Right cardiac atrium (tissue), 5 donors: ENCODE results near the gene PCSK4. TPM values are rescaled to one million over a fixed set of nuclear protein-coding genes. Genes with fewer than 3 reads are reported as not detected.
A peak's percentile ranks its signal among the peaks of the same experiment; 100 is the strongest.
"Not testable (repeated sequence)": the region's sequence is repeated elsewhere in the genome, so short reads cannot be mapped to it uniquely, and the experiment has no call there.

Source experiments
- ATAC-seq, 2 donors: fragments of 200-7000 bp; cut with Tn5 transposase; one replicate each; pipeline versions ENCODE4 v1.8.0 to v1.9.1; 2020; ENCODE audit warnings: moderate library complexity in 2 of 2, mild to moderate bottlenecking in 1 of 2
- DNase-seq, 3 donors: peaks; one replicate each; pipeline ENCODE4 v3.0.0-alpha.2; 2020
- H3K27ac ChIP-seq: one replicate; pipeline ENCODE4 v1.5.1; 2013; ENCODE audit warnings: mild to moderate bottlenecking, low read length, control low read depth, moderate library complexity
- H3K27me3 ChIP-seq: one replicate; pipeline ENCODE4 v1.6.1; 2013; ENCODE audit not compliant: control insufficient read depth, insufficient read depth
- H3K4me1 ChIP-seq: one replicate; pipeline ENCODE4 v1.6.1; 2013; ENCODE audit warnings: low read length; ENCODE audit not compliant: control insufficient read depth, insufficient read depth
- H3K4me3 ChIP-seq: one replicate; pipeline ENCODE4 v1.5.1; 2013; ENCODE audit warnings: low read length, control low read depth
- H3K9me3 ChIP-seq: one replicate; pipeline ENCODE4 v1.6.1; 2013; ENCODE audit warnings: low read length; ENCODE audit not compliant: control insufficient read depth
- WGBS: extraction: QIAGEN DNeasy Blood & Tissue Kit; methylation state at CpG from one replicate; pipeline ENCODE4 v1.1.7; 2013; 5-methylcytosine and 5-hydroxymethylcytosine counted together
- intact Hi-C, 4 donors: fragments of 100-400 bp; cut with DNase I; formaldehyde crosslinking; loops; one replicate each; pipeline versions ENCODE4 v1.11.0 to v1.14.0; 2022 to 2023
- polyA plus RNA-seq: library from polyadenylated mRNA; stranded (reverse); fragments of 200-250 nt; gene quantifications from one replicate; pipeline ENCODE4 v1.2.3, GENCODE V29; 2013
- total RNA-seq, 4 donors: library from RNA; stranded (reverse); fragmentation: NEBNext Ultra II Directional; extraction: Animal tissue kit (Norgen Biotek cat#: 25700); gene quantifications; one replicate each; pipeline ENCODE4 v1.2.1, GENCODE V29; 2021
- donor health status: healthy with polysubstance abuse.
- donor health status: DM: no; HTN: yes; CAD: no.
- donor health status: DM: no; HTN: no; CAD: no.
- donor health status: DM: no; HTN: yes; CAD: no; lungs with severe emphysema.
- donor health status: DM: yes; HTN: yes; CAD: no.

Gene PCSK4
- total and polyA plus RNA-seq, 5 donors = 0.33 to 2.4 (median 1.5) TPM

GRCh38 chr19:1483131-1483978 lies 6.8 kb downstream of the PCSK4 start:
- intact Hi-C loops = no loop called here
- Histone ChIP-seq H3K4me3 (no peak overlapping the region), H3K27me3 (no peaks in the 10 kb centered on the region), H3K4me1 (no peaks in the 10 kb centered on the region), H3K9me3 (no peaks in the 10 kb centered on the region), H3K27ac (no peak overlapping the region)
- no peak for ATAC-seq
- WGBS = 90% methylated on average over 77 of the region's 77 CpGs
- peak in 1 of 3 donors; percentile 68 for DNase-seq

- intact Hi-C loops = no loop called here
- WGBS = 79% methylated on average over 37 of the region's 37 CpGs
- Histone ChIP-seq H3K9me3 (no peaks in the 10 kb centered on the region), H3K27ac (no peak overlapping the region), H3K27me3 (no peaks in the 10 kb centered on the region), H3K4me1 (no peaks in the 10 kb centered on the region), H3K4me3 (no peak overlapping the region)
- ATAC-seq (no peak), DNase-seq (peak in 1 of 3 donors; percentile 66)
These were observed 7.6 kb downstream of the PCSK4 start for GRCh38 chr19:1482361-1483130.

GRCh38 chr19:1481893-1482360 lies 8.2 kb downstream of the PCSK4 start:
- no peak overlapping the region for H3K4me3 ChIP-seq
- no peak overlapping the region for H3K27ac ChIP-seq
- no peaks in the 10 kb centered on the region for H3K9me3 ChIP-seq
- no peaks in the 10 kb centered on the region for H3K4me1 ChIP-seq
- ATAC-seq = no peak
- no peaks in the 10 kb centered on the region for H3K27me3 ChIP-seq
- 87% methylated on average over 36 of the region's 36 CpGs for WGBS
- peak in 1 of 3 donors; percentile 65 for DNase-seq
- intact Hi-C loops = no loop called here

- WGBS = 89% methylated on average over 26 of the region's 26 CpGs
- Histone ChIP-seq H3K4me1 (no peaks in the 10 kb centered on the region), H3K27ac (no peak overlapping the region), H3K4me3 (no peak overlapping the region), H3K9me3 (no peaks in the 10 kb centered on the region), H3K27me3 (no peaks in the 10 kb centered on the region)
- DNase-seq (peak in 1 of 3 donors; percentile 19), ATAC-seq (no peak)
- intact Hi-C loops = no loop called here
These were observed 8.8 kb downstream of the PCSK4 start for GRCh38 chr19:1481224-1481892.

GRCh38 chr19:1478934-1479707 lies 11.0 kb downstream of the PCSK4 start, which contains the start of gene C19orf25:
Gene C19orf25, minus strand, starts transcription at chr19:1479215. Its CDS starts 312 bp downstream, at chr19:1478903.
- Histone ChIP-seq H3K27me3 (no peaks in the 10 kb centered on the region), H3K4me1 (no peaks in the 10 kb centered on the region), H3K27ac (no peak within 1 kb of the TSS), H3K9me3 (no peaks in the 10 kb centered on the region), H3K4me3 (peak within 1 kb of the TSS; percentile 64)
- peak; percentile 95 for ATAC-seq
- intact Hi-C loops = no loop called here
- peak; percentile 95 to 98 (median 98) for DNase-seq
- WGBS = under 1% methylated on average over 71 of the region's 71 CpGs

- ATAC-seq, DNase-seq, H3K4me3 ChIP-seq, intact Hi-C loops, H3K27me3 ChIP-seq, H3K27ac ChIP-seq, H3K9me3 ChIP-seq, H3K4me1 ChIP-seq: not testable (repeated sequence)
- WGBS = 95% methylated on average over 9 of the region's 9 CpGs
These were observed 13.1 kb downstream of the PCSK4 start for GRCh38 chr19:1477056-1477455.

GRCh38 chr19:1475751-1476437 lies 14.3 kb downstream of the PCSK4 start:
- H3K4me3 ChIP-seq = no peak overlapping the region
- intact Hi-C loops = no loop called here
- WGBS = 89% methylated on average over 31 of the region's 31 CpGs
- H3K4me1 ChIP-seq = no peaks in the 10 kb centered on the region
- H3K9me3 ChIP-seq = no peaks in the 10 kb centered on the region
- peak; percentile 11 to 60 (median 43) for DNase-seq
- no peak overlapping the region for H3K27ac ChIP-seq
- H3K27me3 ChIP-seq = no peaks in the 10 kb centered on the region
- no peak for ATAC-seq

GRCh38 chr19:1474765-1475351 lies 15.3 kb downstream of the PCSK4 start:
- WGBS = 87% methylated on average over 26 of the region's 26 CpGs
- intact Hi-C loops = no loop called here
- H3K4me3 ChIP-seq = no peak overlapping the region
- ATAC-seq (no peak), DNase-seq (peak; percentile 14 to 64 (median 45))
- H3K27me3 ChIP-seq = no peaks in the 10 kb centered on the region
- no peaks in the 10 kb centered on the region for H3K4me1 ChIP-seq
- no peak overlapping the region for H3K27ac ChIP-seq
- no peaks in the 10 kb centered on the region for H3K9me3 ChIP-seq

GRCh38 chr19:1474011-1474764 lies 16.0 kb downstream of the PCSK4 start:
- Histone ChIP-seq H3K4me1 (peaks cover 4% of the 10 kb centered on the region), H3K27me3 (no peaks in the 10 kb centered on the region), H3K27ac (no peak overlapping the region), H3K9me3 (no peaks in the 10 kb centered on the region), H3K4me3 (no peak overlapping the region)
- ATAC-seq (no peak), DNase-seq (peak; percentile 26 to 61 (median 55))
- intact Hi-C loops = no loop called here
- 70% methylated on average over 31 of the region's 31 CpGs for WGBS
